AG09319 (cell line): ENCODE data around the gene RNF181.

Source experiments
- DNase-seq: peaks from one replicate; pipeline ENCODE4 v3.0.0-alpha.2; 2010; ENCODE audit warnings: low read depth; ENCODE audit errors: extremely low read depth
- TF ChIP-seq, protein P1 (sequence below): IDR thresholded peaks from 2 replicates; pipeline ENCODE4 v1.5.1; 2011; ENCODE audit warnings: low read depth, mild to moderate bottlenecking, inconsistent platforms, low read length, moderate library complexity

The RNF181 gene

DNA sequence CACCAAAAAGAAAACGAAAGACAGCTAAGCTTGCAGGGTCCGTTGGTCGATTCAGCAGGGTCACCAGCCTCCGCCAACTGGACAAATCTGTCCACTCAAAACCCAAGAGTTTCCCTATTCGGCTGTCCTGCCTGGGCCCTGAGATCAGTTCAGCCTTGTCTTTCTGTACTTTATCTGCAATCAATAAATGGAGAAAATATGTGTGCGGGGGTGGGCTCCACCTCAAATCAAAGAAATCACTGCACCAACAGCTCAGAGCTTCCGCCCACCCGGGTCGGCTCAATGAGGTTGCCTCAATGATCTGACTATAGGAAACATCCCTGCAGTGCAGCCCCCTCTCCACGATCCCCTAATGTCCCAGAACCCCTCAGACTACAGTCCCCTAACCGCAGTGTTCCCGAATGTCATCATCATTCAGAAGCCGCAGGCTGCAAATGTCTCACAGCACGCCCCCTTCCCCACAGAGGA is 34.7 kb upstream of the RNF181 start:
- TF ChIP-seq, protein P1, sequence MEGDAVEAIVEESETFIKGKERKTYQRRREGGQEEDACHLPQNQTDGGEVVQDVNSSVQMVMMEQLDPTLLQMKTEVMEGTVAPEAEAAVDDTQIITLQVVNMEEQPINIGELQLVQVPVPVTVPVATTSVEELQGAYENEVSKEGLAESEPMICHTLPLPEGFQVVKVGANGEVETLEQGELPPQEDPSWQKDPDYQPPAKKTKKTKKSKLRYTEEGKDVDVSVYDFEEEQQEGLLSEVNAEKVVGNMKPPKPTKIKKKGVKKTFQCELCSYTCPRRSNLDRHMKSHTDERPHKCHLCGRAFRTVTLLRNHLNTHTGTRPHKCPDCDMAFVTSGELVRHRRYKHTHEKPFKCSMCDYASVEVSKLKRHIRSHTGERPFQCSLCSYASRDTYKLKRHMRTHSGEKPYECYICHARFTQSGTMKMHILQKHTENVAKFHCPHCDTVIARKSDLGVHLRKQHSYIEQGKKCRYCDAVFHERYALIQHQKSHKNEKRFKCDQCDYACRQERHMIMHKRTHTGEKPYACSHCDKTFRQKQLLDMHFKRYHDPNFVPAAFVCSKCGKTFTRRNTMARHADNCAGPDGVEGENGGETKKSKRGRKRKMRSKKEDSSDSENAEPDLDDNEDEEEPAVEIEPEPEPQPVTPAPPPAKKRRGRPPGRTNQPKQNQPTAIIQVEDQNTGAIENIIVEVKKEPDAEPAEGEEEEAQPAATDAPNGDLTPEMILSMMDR: no peak
- DNase-seq: no peak

DNA sequence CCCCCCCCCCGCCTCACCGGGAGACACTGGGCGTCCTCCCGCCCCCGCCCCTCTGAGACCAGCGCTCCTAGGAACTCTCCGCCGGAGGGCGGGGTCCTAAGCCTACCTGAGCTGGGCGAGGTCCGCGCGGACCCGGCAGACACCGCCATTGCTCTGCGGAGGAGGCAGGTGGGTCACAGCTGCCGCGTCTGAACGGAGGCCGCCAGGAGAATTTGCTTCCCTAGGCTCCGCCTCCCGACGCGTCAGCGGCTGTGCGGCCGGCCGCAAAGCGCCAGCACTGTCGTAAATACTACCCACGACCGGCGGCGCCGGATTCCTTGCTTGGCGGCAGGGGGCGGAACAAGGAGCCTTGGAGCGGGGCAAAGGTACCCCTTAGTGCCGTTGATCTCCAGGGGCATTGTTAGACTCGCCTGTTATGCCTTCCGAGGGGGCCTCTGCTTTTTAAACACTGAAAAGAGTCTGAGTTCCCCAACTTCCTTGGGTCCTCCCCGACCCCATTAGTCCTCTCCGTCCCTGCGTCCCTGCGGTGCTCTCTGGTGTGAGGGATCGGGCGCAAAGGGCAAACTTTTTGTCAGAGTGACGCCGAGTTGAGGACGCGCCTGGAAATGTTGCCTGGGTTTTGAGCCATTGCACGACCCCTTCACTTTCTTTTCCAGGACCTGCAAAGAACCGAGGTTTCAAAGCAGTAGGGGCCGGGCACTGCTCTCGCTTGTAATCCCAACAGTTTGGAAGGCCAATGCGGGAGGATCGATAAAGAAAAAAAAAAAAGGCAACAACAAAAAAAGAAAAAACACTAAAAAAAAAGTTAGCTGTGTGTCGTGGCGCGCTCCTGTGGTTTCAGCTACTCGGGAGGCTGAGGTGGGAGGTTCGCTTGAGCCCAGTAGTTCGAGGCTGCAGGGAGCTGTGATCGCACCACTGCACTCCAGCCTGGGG is 34.0 kb upstream of the RNF181 start, which contains the start of gene GGCX:
TSS of gene GGCX (minus strand) at position 214 of the 933 bp plus-strand sequence. CDS start at position 149, 65 bp downstream.
- DNase-seq: peak; percentile 75
- TF ChIP-seq, protein P1: 0 out of 2 replicates have a peak, but pooled peaks have one; percentile 2

DNA sequence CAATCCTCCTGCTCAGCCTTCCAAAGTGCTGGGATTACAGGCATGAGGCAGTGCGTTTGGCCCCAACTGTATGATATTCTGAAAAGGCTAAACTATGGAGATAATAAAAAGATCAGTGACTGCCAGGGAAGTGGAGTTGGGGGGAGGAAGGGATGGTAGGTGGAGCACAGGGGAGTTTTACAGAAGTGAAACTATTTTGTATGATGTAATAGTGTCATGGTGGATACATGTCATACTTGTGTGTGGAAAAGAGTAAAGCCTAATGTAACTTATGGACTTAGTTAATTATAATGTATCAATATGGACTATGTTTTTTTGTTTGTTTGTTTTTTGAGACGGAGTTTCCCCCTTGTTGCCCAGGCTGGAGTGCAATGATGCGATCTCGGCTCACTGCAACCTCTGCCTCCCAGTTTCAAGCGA is 31.4 kb upstream of the RNF181 start:
- TF ChIP-seq, protein P1: no peak
- DNase-seq: no peak

- DNase-seq: no peak
- TF ChIP-seq, protein P1: no peak
Measured at GRCh38 chr2:85566265-85566664, 29.3 kb upstream of the RNF181 start.

GRCh38 chr2:85575739-85576138 is 19.8 kb upstream of the RNF181 start:
- TF ChIP-seq, protein P1: no peak
- DNase-seq: no peak

DNA sequence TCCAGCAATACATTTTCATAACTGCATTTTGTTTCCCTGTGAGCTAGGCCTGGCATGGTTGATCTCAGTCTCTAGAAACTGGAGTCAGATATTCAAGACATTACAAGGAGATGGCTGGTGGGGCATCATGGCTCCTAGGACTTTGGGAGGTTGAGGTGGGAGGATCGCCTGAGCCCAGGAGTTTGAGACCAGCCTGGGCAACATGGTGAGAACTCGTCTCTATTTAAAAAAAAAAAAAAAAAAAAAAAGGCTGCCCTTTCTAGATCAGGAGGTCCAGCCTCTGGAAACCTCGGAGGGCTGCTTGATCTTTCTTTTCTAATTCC is 18.5 kb upstream of the RNF181 start:
- TF ChIP-seq, protein P1: no peak
- DNase-seq: no peak

DNA sequence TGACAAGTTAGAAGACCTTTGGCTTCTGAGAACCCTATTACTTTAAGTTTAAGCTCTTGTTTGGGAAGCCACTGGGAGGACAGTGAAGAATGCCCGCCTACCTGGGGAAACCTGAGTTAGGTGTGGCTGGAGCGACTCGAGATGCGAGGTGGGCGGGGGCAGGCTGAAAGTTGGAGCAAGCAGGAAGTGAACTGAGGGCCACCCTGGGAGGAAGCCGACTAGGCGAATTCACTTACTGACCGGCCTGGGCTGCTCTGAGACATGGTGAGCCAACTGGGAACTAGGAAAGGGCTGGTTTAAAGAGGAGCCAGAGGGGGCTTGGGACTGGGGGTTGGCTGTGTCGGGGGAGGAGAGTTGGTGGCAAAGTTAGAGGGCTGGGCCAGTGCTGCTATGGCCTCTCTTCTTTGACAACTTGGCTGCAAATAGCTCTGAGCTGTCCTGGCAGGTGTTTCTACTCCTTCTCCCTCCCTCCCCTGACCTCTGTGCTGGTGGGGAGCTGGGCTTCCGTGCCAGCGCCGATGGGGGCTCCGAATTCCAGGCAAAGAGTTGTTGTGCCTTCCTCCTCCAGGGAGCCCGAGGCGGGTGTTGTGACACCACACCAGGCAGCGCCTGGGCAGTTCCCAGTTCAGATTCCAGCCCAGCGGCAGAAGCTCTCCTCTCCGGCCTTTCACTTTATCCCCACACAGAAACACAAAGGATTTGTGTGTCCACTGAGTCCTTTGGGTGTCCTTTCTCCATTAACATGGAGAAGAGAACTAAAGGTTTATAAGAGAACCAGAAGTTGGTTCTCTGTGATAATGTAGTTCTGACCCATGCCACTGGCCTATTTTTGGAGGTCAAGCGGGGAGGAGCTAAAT is 17.9 kb upstream of the RNF181 start, which contains the start of gene VAMP8:
TSS of gene VAMP8 (plus strand) at position 201 of the 857 bp plus-strand sequence. CDS start at position 262, 61 bp downstream.
- TF ChIP-seq, protein P1: no peak
- no peak for DNase-seq
